Measurements from ENCODE around the gene VWF. TPM values are rescaled to one million over a fixed set of nuclear protein-coding genes. Genes with fewer than 3 reads are reported as not detected.

Gene VWF
- total RNA-seq, 1 donor from 2014 or later, result 0.70 TPM

GRCh38 chr12:5944053-5944452 is 180.4 kb downstream of the VWF start:
- Mint-ChIP-seq H3K9me3 (no peaks in the 10 kb centered on the region), H3K27me3 (peaks cover 73% of the 10 kb centered on the region), H3K27ac (no peak overlapping the region), H3K4me3 (peak overlapping the region; percentile 85), H3K4me1 (ENCODE audit: unreplicated experiment) (no peaks in the 10 kb centered on the region), H3K36me3 (peaks cover 15% of the 10 kb centered on the region)
- TF ChIP-seq CTCF (conservative IDR thresholded peaks at IDR 0.05), result no peak
- DNase-seq (ENCODE audit: extremely low spot score, unreplicated experiment), result no peak

- no peak for TF ChIP-seq CTCF (conservative IDR thresholded peaks at IDR 0.05)
- no peak overlapping the region for H3K4me3 Mint-ChIP-seq
- peaks cover 63% of the 10 kb centered on the region for H3K27me3 Mint-ChIP-seq
- no peaks in the 10 kb centered on the region for H3K9me3 Mint-ChIP-seq
- H3K4me1 Mint-ChIP-seq (ENCODE audit: unreplicated experiment), result no peaks in the 10 kb centered on the region
- peaks cover 15% of the 10 kb centered on the region for H3K36me3 Mint-ChIP-seq
- DNase-seq (ENCODE audit: extremely low spot score, unreplicated experiment), result no peak
- no peak overlapping the region for H3K27ac Mint-ChIP-seq
Observed at GRCh38 chr12:5941907-5942306, 182.6 kb downstream of the VWF start.

GRCh38 chr12:5927732-5928516 is 196.5 kb downstream of the VWF start:
- H3K4me3 Mint-ChIP-seq, result no peak overlapping the region
- peaks cover 3% of the 10 kb centered on the region for H3K36me3 Mint-ChIP-seq
- DNase-seq (ENCODE audit: extremely low spot score, unreplicated experiment), result peak; percentile 48
- peaks cover 8% of the 10 kb centered on the region for H3K4me1 Mint-ChIP-seq (ENCODE audit: unreplicated experiment)
- H3K27me3 Mint-ChIP-seq, result peaks cover 65% of the 10 kb centered on the region
- H3K27ac Mint-ChIP-seq, result no peak overlapping the region
- H3K9me3 Mint-ChIP-seq, result no peaks in the 10 kb centered on the region
- TF ChIP-seq CTCF (conservative IDR thresholded peaks at IDR 0.05), result no peak

- peaks cover 51% of the 10 kb centered on the region for H3K27me3 Mint-ChIP-seq
- no peak for TF ChIP-seq CTCF (conservative IDR thresholded peaks at IDR 0.05)
- no peak for DNase-seq (ENCODE audit: extremely low spot score, unreplicated experiment)
- H3K4me1 Mint-ChIP-seq (ENCODE audit: unreplicated experiment), result peaks cover 8% of the 10 kb centered on the region
- H3K27ac Mint-ChIP-seq, result no peak overlapping the region
- H3K36me3 Mint-ChIP-seq, result no peaks in the 10 kb centered on the region
- no peak overlapping the region for H3K4me3 Mint-ChIP-seq
- H3K9me3 Mint-ChIP-seq, result no peaks in the 10 kb centered on the region
Observed at GRCh38 chr12:5925646-5926045, 198.8 kb downstream of the VWF start.

- Mint-ChIP-seq H3K4me3 (no peak overlapping the region), H3K9me3 (no peaks in the 10 kb centered on the region), H3K36me3 (peaks cover 4% of the 10 kb centered on the region), H3K4me1 (ENCODE audit: unreplicated experiment) (peaks cover 8% of the 10 kb centered on the region), H3K27me3 (peaks cover 45% of the 10 kb centered on the region), H3K27ac (no peak overlapping the region)
- peak; percentile 27 for DNase-seq (ENCODE audit: extremely low spot score, unreplicated experiment)
- no peak for TF ChIP-seq CTCF (conservative IDR thresholded peaks at IDR 0.05)
Observed at GRCh38 chr12:5924342-5924741, 200.1 kb downstream of the VWF start.
